Hippocampal formation (tissue), 2 donors: ENCODE measurements around the gene PRKN.
A peak's percentile ranks its signal among the peaks of the same experiment; 100 is the strongest.
"Not testable (repeated sequence)": the region's sequence is repeated elsewhere in the genome, so short reads cannot be mapped to it uniquely, and the experiment has no call there.

Experiments
- DNase-seq, 2 donors: peaks; one replicate each; lab custom pipeline; 2025; lab: John Stamatoyannopoulos, UW

The PRKN gene

GRCh38 chr6:162710936-162711335 is 16.6 kb downstream of the PRKN start:
- no peak for DNase-seq

GRCh38 chr6:162710419-162710818 is 17.1 kb downstream of the PRKN start:
- DNase-seq: no peak

DNA sequence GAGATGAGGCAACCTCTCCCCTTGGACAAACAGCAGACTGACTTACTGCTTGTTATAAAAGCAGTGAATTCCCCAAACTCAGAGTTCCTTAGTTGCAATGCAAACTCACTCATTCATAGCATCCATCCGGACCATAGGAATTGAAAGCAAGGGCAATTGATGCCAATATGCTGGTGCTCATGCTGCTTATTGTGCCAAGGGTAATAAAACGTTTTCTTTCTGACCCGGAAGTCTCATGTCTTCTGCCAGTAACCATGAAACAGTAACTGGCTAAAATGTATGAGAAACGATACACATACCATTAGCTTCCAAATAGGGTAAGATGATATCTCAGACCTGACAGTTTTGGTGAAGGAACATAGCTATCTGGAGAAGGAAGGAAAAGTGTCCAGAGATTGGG is 18.1 kb downstream of the PRKN start:
- no peak for DNase-seq

- DNase-seq: no peak
These were observed 18.6 kb downstream of the PRKN start for GRCh38 chr6:162708971-162709370.

DNA sequence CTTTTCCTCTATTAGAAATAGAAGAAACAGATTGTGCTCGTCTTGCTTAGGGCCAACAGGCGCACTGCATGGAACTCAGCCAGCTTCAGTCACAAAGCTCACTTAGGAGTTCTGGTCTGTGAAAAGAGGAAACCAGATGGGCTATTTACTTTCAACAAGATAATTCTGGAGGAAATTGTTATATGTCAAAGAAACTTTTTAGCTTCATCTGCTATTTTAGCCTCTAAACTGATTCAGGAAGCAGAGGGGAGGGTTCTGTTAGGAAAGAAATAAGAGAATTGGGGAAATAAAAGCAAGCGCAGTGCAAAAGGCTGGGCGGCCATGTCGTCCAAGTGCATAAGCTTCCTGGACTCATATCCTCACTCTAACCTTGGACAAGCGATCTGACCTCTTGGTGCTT is 21.3 kb downstream of the PRKN start:
- peak; percentile 25 to 67 for DNase-seq

DNA sequence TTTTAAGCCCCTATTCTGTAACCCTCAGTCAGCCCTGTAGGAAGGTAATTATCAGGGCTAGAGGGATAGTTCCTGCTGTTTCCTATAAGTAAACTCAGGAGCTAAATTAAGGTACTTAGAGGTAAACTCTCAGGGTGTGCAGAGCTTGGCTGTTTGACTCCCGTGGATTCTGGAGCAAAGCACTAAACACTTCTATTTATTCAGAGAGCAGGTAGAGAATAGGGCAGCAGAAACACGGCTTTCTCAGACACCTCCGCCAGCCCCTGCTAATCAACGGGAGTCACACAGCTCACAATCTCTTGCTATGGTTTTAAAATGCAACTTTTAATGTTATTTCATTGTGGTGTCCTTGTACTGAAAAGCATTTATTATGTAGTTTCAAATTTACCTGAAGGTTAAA is 21.8 kb downstream of the PRKN start:
- DNase-seq: no peak

DNA sequence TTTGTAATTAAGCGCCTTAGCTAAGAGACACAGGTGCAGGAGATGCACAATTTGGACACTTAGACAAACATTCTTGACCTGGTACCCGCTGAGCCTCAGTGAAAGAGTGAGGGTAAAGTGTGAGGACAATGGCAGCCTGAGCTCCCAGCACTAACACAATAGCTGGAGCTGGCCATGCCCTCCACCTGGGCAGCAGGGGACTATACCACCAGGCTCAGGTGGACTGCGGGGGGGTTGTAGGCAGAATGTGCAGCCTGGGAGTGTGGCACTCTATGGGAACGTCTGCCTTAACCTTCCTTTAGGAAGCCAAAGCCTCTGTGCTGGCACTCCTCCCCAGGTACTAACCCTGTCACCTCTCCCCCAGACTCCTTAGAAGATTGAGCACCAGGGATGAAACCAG is 23.6 kb downstream of the PRKN start:
- no peak for DNase-seq

DNA sequence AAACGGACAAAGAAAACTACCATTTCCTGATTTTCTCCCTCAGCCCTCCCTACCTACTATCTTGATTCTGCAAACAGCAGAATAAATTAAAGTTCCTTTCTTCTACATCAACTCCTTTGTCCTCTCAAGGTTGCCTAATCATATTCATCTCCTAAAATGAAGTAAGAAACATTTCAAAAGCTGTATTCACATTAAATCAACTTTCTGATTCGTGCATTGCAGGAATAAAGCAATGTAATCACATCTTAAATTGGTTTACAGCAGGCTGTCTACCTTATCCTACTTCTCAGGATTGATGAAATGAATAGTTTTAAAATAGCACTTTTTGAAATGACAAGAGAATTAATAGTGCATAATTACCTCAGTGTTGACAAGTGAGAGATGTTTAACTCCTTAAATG is 25.1 kb downstream of the PRKN start:
- no peak for DNase-seq

DNA sequence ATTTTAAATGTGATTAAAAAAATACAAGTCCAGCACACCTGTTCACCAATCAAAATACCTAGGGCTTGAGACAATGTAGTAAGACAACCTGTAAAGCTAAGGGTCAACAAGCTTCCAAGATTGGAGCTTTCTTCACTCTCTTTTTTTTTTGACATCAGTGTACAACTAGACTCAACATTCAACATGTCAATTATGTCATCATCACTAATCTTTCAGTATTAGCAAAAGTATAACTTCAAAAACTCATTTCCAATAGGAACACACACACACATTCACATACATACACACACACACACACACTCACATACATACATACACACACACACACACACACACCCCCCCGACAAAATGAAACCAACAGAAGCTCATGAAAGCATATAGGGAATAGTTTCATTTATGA is 26.0 kb downstream of the PRKN start:
- DNase-seq: no peak

DNA sequence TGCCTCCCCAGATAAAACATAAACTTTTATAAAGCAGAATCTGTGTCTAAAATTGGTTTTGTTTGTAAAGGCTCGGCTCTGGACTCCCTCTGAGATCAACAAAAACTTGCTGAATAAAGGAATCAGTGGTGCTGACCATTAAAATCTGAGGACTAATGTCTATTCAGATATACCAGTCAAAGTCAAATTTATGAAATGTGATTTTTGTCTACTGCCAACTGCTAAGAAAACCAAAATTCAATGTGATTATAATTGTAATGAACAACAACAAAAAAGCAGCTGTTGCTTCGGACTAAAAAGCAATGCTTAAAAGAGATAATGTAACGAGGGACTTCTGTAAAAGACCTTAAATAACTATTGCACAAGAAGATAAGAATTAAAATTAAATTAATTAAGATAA is 26.6 kb downstream of the PRKN start:
- DNase-seq: no peak

GRCh38 chr6:162699961-162700360 is 27.6 kb downstream of the PRKN start:
- no peak for DNase-seq

DNA sequence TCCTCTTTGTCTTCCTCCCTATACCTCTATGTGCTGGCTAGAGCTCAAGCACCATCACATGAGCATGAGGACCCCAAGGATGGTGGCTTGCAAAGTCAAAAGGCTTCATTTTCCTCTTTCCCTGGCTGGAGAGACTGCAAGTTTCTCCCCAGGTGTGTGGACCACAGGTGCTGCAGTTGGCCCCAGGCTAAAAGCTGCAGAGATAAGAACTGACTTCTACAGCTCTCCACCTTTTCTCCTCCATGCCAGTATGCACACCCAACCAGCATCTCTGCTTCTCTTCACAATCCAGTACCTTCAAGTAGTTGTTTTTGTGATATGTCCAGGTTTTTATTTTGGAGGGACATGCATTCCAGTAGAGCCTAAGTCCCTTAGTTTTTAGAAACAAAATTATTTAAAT is 29.1 kb downstream of the PRKN start:
- DNase-seq: no peak

- DNase-seq: no peak
These were observed 29.6 kb downstream of the PRKN start for GRCh38 chr6:162697872-162698403.

DNA sequence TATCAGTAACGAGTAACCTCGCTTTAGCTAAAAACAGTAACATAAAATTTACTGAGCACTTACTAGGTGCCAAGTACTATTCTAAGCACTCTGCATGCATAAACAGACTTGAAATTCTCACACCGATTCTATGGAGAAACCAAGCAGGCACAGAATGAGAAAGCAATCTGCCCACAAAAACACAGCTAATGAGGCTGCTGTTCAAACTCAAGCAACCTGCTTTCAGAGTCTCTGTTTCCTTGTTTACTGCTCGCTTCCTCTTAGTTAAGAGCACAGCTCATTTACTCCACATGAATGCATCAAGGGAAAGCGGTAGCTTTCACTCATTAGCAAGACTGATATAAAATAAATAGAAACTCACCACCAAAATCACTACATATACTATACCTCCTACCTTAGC is 37.4 kb downstream of the PRKN start:
- DNase-seq: no peak

- DNase-seq: no peak
These were observed 38.7 kb downstream of the PRKN start for GRCh38 chr6:162688751-162689345.

- DNase-seq: no peak
These were observed 42.0 kb downstream of the PRKN start for GRCh38 chr6:162685586-162685985.

GRCh38 chr6:162684961-162685360 is 42.6 kb downstream of the PRKN start:
- no peak for DNase-seq

DNA sequence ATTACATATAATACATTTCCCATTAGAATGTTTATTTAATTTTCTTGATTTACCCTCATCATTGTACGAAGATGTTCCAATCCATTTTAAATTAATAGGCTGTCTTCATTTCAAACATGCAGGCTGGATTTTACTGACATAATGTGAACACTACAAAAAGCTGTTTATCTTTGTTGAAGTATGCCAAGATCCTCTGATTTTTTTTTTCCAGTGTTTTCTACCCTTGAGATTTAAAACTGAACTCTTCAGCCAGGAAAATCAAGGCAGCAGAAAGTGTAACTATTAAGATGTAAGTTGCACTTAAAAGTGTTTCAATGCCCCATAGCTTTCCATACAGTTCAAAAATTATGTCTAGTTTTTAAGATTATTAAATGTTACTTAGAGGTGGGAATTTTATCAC is 43.5 kb downstream of the PRKN start:
- no peak for DNase-seq

DNA sequence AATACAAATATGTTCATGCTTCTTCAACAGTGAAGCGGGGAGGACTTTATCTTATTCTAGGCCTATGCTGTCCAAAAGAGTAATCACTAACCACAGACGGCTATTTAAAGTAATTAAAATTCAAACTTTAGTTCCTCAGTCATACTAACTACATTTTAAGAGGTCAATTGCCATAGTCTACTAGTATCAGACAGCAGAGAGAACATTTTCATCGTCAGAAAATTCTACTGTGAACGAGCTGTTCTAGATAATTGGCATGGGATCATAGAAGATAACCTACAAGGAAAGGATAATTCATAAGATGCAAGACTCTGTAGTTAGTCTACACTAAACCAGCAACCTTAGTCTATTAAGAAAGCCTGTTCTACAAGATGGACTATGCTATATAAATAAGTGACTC is 44.4 kb downstream of the PRKN start:
- no peak for DNase-seq

- DNase-seq: no peak
These were observed 46.1 kb downstream of the PRKN start for GRCh38 chr6:162681447-162681846.

- no peak for DNase-seq
These were observed 46.7 kb downstream of the PRKN start for GRCh38 chr6:162680871-162681270.

DNA sequence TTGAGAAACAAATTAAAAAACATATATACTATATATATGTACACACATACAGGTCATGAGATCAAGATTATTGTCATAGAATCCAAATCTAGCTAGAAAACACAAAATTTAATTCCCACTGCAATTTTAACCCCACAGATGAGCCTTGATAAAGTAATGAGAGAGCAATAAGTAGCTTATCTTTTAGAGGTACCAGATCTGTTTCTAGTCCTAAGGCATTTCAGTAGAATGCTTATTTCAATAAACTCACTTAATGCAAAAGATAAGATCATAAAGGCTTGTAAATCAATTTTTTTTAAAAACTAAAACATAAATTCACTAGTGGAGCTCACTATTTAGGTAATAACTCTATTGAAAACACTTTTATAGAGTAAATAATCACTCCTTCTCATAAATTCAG is 47.2 kb downstream of the PRKN start:
- DNase-seq: no peak

DNA sequence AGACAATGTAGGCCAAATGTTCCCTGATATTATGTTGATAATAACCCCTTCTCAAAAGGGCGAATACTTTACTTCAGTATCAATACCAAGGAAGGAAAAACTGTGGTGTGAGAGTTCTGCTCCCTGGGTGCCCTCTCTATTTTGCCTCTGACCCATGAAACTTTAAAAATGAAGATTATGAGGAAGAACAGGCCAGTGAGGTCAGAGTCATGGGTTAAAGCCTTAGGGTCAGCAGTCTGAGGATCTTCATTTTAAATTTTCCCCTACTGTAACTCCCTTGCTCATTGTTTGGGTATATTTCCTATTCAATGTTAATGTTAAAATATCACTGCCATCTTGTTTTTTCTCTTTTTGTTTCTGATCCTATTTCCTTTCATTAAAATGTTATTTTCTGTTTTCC is 47.9 kb downstream of the PRKN start:
- no peak for DNase-seq

GRCh38 chr6:162678896-162679295 is 48.7 kb downstream of the PRKN start:
- DNase-seq: not testable (repeated sequence)
